HUES6 (cell line): ENCODE data around the gene CCSER1.

ENCODE experiments used
- H3K27ac ChIP-seq: 2 replicates; pipeline ENCODE4 v1.7.0; 2013; ENCODE audit warnings: low read depth, mild to moderate bottlenecking, low read length, inconsistent platforms
- H3K27me3 ChIP-seq: 2 replicates; pipeline ENCODE4 v1.6.1; 2013; ENCODE audit warnings: low read length; ENCODE audit not compliant: control insufficient read depth, insufficient read depth
- H3K36me3 ChIP-seq: 2 replicates; pipeline ENCODE4 v1.6.1; 2013; ENCODE audit warnings: low read length; ENCODE audit not compliant: control insufficient read depth, insufficient read depth
- H3K4me1 ChIP-seq: 2 replicates; pipeline ENCODE4 v1.6.1; 2013; ENCODE audit warnings: low read length; ENCODE audit not compliant: control insufficient read depth, insufficient read depth
- H3K4me3 ChIP-seq: 2 replicates; pipeline ENCODE4 v1.5.1; 2013; ENCODE audit warnings: low read depth, low read length
- H3K9ac ChIP-seq: one replicate; pipeline ENCODE4 v1.6.1; 2013; ENCODE audit warnings: mild to moderate bottlenecking, low read length
- H3K9me3 ChIP-seq: 2 replicates; pipeline ENCODE4 v1.6.1; 2013; ENCODE audit warnings: low read depth, low read length; ENCODE audit not compliant: control insufficient read depth, insufficient read depth

Gene CCSER1

DNA sequence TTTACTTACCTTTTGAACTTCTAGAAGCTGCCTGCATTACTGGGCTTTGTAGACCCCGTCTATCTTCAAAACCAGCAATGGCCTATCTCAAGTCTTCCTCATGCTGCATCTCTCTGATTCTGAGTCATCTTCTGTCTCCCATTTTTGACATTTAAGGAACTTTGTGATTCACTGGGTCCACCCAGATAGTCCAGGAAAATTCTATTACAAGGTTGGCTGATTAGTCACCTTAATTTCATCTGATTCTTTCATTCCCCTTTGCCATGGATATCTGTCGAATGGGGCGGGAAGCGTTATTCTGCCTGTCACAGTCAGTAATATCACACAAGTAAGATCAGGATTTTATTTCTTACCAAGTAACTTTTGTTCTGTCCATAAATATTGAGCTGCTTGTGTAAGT is 618.0 kb downstream of the CCSER1 start:
- no peak overlapping the region for H3K9ac ChIP-seq
- H3K4me1 ChIP-seq, result no peaks in the 10 kb centered on the region
- H3K27me3 ChIP-seq, result no peaks in the 10 kb centered on the region
- H3K36me3 ChIP-seq, result no peaks in the 10 kb centered on the region
- no peak overlapping the region for H3K27ac ChIP-seq
- no peak overlapping the region for H3K4me3 ChIP-seq
- peaks cover 4% of the 10 kb centered on the region; the same call in 1 of the 2 replicates for H3K9me3 ChIP-seq

DNA sequence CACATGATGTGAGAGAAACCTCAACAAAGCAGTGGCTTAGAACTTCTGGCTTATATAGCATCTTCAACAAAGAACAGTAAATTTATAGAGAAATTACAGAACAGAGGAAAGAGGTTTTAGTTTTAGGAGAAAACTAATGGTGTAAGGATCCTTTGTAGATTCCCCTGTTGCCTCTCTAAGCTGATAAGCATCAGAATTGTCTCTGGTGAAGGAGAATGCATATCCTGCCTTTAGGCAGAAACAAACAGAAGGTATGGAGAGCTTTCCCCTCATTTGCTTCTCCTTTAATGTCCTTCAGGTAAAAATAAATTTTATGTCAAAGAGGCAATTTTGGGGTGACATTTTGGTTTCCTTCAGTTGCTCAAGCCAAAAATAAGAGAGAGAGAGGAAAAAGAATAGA is 625.9 kb downstream of the CCSER1 start:
- Histone ChIP-seq H3K4me3 (no peak overlapping the region), H3K4me1 (peaks cover 15% of the 10 kb centered on the region), H3K27me3 (no peaks in the 10 kb centered on the region), H3K36me3 (no peaks in the 10 kb centered on the region), H3K9me3 (peaks cover 3% of the 10 kb centered on the region; the same call in 1 of the 2 replicates), H3K27ac (no peak overlapping the region), H3K9ac (no peak overlapping the region)

DNA sequence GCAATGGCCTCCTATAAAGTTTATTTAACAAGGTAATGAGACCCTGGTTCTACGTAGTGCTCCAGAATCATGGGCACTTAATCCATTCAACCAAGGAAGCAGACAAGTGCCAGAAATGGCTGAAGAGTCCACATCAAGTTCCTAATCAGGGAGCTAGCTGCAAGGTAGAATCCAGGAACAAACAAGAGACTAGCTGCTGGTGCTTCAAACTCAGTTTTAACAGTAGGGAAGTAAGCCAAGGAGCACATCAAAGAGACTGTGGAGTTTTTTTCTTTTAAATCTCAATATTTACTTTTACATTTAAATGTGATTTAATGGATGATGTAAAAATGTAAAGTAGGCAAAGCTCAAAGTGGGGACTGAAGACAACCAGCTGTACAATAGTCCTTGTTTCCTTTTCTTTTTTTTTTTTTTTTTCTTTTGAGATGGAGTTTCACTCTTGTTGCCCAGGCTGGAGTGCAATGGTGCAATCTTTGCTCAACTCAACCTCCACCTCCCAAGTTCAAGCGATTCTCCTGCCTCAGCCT is 630.4 kb downstream of the CCSER1 start:
- Histone ChIP-seq H3K36me3 (no peaks in the 10 kb centered on the region), H3K4me3 (no peak overlapping the region), H3K4me1 (peaks cover 15% of the 10 kb centered on the region), H3K27ac (no peak overlapping the region), H3K9me3 (no peaks in the 10 kb centered on the region), H3K27me3 (no peaks in the 10 kb centered on the region), H3K9ac (no peak overlapping the region)

DNA sequence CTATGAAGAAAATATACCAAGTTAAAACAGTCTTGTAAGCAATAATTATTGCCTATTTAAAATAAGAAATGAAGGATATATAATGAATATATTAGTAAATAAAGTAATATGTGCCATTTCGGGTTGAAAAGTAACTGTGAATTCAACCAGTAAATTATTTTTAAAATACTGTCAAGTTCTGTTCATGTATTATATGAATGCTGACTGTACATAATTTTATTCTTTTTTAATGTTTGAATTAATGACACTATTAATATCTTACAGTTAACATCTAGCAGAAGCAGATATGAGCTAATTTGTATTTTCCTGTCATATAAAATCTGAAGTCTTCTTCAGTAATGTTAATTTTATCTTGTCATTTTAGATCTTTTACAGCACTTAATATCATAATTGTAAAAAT is 632.9 kb downstream of the CCSER1 start:
- H3K9me3 ChIP-seq, result no peaks in the 10 kb centered on the region
- H3K27me3 ChIP-seq, result no peaks in the 10 kb centered on the region
- no peak overlapping the region for H3K27ac ChIP-seq
- no peaks in the 10 kb centered on the region for H3K36me3 ChIP-seq
- H3K9ac ChIP-seq, result no peak overlapping the region
- H3K4me1 ChIP-seq, result peaks cover 3% of the 10 kb centered on the region; the same call in 1 of the 2 replicates
- H3K4me3 ChIP-seq, result no peak overlapping the region

DNA sequence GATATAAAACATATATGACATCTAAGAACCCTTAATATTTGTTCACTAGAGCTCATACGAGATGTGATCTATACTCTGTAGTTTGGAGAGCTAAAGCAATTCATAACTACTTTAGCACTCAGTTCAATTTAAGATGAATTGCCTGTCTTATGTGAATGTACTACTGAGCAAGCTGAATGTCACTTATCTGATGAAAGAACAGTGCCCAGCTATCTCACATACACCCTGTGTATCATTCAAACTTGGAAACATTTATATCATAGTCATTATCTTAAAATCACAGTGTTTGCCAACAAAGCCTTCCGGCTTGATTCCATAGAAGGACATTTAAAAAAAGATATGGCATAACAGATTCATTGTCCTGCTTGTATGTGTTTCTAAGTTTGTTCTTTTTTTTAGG is 639.6 kb downstream of the CCSER1 start:
- H3K27me3 ChIP-seq, result no peaks in the 10 kb centered on the region
- no peaks in the 10 kb centered on the region for H3K36me3 ChIP-seq
- no peak overlapping the region for H3K27ac ChIP-seq
- H3K9me3 ChIP-seq, result no peaks in the 10 kb centered on the region
- H3K9ac ChIP-seq, result no peak overlapping the region
- no peak overlapping the region for H3K4me3 ChIP-seq
- no peaks in the 10 kb centered on the region; the same call in 1 of the 2 replicates for H3K4me1 ChIP-seq

DNA sequence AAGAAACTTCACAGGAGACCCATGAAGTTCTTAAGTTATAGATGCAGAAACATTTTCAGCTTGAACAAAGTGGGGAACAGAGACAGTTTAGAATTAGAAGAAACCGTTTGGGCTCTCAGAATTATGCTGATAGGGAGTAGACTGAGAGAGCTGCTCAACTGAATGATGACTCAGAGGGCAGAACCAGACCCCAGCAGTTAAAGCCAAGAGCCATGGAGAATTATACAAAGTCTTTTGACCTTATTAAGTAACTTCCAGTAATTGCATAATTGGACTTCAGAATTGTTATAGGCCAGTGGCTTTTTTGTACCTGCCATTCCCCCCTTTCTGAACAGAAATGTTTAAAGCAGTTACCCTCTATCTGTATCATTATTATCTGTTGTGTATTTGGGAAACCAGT is 642.1 kb downstream of the CCSER1 start:
- no peaks in the 10 kb centered on the region for H3K9me3 ChIP-seq
- H3K27ac ChIP-seq, result no peak overlapping the region
- H3K4me3 ChIP-seq, result no peak overlapping the region
- H3K27me3 ChIP-seq, result no peaks in the 10 kb centered on the region
- no peak overlapping the region for H3K9ac ChIP-seq
- no peaks in the 10 kb centered on the region; the same call in 1 of the 2 replicates for H3K4me1 ChIP-seq
- no peaks in the 10 kb centered on the region for H3K36me3 ChIP-seq

DNA sequence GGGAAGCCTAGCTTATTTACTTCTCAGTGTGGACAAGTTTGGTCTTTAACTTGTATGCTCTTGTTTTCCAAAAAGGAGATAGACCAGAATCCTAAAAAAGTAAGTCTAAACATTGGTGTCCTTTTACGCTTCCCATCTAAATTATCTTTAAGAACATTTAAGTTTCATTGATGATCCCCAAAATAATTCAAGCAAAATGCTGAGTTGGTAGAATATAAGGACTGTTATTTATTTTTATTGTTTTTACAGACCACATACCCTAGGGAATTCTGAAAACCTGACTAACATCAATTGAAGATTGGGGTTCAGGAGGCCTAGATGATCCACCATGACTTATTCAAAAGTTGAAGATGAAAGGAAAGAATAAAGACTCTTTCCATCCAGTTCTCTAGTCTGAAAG is 653.0 kb downstream of the CCSER1 start:
- Histone ChIP-seq H3K4me1 (no peaks in the 10 kb centered on the region), H3K4me3 (no peak overlapping the region), H3K9me3 (no peaks in the 10 kb centered on the region), H3K27me3 (no peaks in the 10 kb centered on the region), H3K36me3 (no peaks in the 10 kb centered on the region), H3K9ac (no peak overlapping the region), H3K27ac (no peak overlapping the region)

DNA sequence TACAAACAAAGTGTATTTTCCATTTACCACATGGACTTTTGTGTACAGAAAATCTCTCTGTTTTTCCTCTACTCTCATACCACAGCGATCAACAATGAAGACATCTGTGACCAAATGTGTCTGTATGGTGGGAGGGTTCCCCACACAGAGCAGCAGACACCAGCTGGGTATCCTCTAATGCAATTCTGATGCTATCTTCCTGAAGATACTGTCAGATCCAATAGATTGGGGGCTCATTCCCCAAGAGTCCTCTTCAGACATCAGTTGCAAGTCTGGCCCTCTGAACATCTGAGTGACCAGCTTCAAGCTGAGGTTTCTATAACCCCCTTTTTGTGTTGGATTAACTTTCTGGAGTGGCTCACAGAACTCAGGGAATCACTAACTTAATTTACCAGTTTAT is 659.4 kb downstream of the CCSER1 start:
- Histone ChIP-seq H3K27me3 (no peaks in the 10 kb centered on the region), H3K27ac (no peak overlapping the region), H3K36me3 (no peaks in the 10 kb centered on the region), H3K4me3 (no peak overlapping the region), H3K9ac (no peak overlapping the region), H3K4me1 (no peaks in the 10 kb centered on the region), H3K9me3 (no peaks in the 10 kb centered on the region)

DNA sequence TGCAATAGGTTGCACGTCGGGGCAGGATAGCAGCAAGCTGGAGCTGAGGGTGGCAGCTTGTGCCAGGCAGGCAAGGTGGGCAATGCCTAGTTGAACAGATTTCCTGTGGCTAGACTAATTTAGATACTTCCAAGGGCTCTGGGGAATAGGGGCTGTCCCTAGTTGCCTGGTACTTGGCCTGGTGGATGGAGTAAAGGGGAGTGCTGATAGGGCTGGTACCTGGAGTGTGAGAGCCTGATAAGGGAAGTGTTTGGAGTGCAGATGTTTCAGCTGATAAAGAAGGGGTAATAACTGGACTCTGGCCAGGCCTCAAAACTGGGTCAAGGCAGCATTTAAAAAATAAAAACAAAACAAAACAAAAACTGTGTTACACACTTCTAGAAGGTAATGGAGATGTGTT is 665.5 kb downstream of the CCSER1 start:
- no peak overlapping the region for H3K27ac ChIP-seq
- H3K4me3 ChIP-seq, result no peak overlapping the region
- H3K27me3 ChIP-seq, result no peaks in the 10 kb centered on the region
- no peaks in the 10 kb centered on the region for H3K36me3 ChIP-seq
- peaks cover 11% of the 10 kb centered on the region for H3K9me3 ChIP-seq
- H3K9ac ChIP-seq, result no peak overlapping the region
- no peaks in the 10 kb centered on the region for H3K4me1 ChIP-seq

DNA sequence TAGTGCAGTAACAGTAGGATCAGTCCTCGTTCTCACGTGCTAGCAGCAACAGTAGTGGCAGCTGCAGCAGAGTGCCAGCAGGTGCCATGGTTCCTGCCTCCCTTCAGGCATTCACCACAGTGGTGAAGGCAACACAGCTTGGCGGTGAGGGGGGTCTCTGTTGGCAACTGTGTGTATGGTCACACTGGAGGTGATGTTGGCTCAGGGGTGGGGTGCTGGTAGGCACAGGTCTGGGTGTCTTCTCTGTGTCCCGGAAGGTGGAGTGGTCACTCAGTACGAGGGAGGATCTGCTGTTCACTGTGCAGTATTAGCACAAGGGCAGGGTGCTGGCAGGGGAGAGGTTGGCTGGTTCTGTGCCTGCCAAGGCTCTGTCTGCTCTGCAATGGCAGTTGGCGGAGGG is 671.8 kb downstream of the CCSER1 start:
- no peak overlapping the region for H3K27ac ChIP-seq
- H3K4me1 ChIP-seq, result no peaks in the 10 kb centered on the region
- H3K36me3 ChIP-seq, result no peaks in the 10 kb centered on the region
- H3K4me3 ChIP-seq, result no peak overlapping the region
- no peak overlapping the region for H3K9ac ChIP-seq
- H3K9me3 ChIP-seq, result peaks cover 16% of the 10 kb centered on the region
- H3K27me3 ChIP-seq, result no peaks in the 10 kb centered on the region

DNA sequence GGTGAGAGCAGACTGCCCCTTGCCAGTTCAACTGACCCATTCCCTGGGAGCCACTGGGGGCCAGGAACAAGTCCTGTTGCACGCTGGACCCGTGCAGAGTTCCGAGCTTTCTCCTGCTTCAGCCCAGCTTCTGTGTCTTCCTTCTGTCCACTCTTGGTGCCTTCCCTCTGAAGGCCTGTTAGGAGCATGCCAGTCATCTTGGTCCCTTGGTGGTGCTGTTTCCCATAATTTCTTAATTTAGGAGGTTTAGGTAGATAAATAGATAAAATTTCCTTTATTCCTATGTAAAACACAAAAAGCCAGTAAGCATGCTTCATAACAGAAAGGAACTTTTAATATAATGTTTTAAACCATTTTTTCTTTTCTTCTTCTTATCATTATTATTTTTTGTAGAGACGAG is 672.7 kb downstream of the CCSER1 start:
- Histone ChIP-seq H3K27me3 (no peaks in the 10 kb centered on the region), H3K9me3 (peaks cover 16% of the 10 kb centered on the region), H3K27ac (no peak overlapping the region), H3K9ac (no peak overlapping the region), H3K4me3 (no peak overlapping the region), H3K36me3 (no peaks in the 10 kb centered on the region), H3K4me1 (no peaks in the 10 kb centered on the region)

DNA sequence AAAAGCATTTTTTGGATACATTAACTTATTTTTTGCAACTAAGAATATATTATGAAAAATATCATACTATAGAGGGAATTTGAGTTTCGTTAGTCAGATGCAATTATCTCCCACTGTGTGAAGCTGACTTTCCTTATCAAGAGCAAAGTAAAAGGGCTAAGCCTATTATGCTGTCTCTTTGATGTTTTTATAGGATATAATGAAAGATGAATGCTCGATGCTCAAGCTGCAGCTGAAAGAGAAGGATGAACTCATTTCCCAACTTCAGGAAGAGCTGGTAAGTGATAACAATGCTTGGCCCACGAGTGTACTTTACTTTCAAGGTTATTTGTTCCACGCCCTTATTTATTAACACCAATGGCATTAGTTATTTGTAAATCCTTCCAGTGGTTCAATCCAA is 688.4 kb downstream of the CCSER1 start:
- Histone ChIP-seq H3K27me3 (no peaks in the 10 kb centered on the region), H3K36me3 (peaks cover 3% of the 10 kb centered on the region; the same call in 1 of the 2 replicates), H3K4me1 (no peaks in the 10 kb centered on the region; the same call in 1 of the 2 replicates), H3K9ac (no peak overlapping the region), H3K27ac (no peak overlapping the region), H3K4me3 (no peak overlapping the region), H3K9me3 (peaks cover 34% of the 10 kb centered on the region)
